ENCODE results near the gene LDB3.

DNA sequence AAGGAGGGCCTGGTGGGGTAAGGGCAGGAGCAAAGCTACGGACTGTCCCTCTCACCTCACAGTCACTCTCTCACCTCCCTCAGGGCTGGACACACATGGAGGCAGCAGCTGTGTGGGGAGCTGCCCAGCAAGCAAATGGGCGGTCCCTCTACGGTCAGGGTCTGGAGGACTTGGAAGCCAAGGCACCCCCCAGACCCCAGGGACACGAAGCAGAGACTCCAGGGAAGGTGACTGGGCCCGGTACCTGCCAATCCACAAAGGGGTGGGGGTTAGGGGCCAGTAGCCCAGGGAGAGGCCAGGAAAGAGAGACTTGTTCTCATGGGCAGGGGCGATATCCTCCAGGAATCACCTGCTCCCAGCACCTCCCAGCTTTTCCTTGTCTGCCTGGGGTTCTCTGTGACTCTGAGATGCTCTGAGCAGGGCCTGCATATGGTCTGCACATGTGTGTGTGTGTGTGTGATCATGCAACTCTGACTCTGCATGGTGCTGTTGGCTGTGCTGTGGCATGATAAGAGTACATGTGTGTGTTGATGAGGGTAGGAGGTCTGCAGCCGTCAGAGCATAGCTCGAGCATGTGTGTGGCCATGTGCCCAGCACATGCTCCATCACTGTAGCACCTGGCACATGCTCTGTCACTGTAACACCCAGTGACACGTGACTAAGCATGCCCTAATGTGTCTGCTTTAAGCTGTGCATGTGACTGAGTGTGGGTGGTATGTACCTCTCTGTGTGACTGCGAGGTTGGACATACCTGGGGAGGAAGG is 4.6 kb upstream of the LDB3 start:
- TF ChIP-seq, protein P1, sequence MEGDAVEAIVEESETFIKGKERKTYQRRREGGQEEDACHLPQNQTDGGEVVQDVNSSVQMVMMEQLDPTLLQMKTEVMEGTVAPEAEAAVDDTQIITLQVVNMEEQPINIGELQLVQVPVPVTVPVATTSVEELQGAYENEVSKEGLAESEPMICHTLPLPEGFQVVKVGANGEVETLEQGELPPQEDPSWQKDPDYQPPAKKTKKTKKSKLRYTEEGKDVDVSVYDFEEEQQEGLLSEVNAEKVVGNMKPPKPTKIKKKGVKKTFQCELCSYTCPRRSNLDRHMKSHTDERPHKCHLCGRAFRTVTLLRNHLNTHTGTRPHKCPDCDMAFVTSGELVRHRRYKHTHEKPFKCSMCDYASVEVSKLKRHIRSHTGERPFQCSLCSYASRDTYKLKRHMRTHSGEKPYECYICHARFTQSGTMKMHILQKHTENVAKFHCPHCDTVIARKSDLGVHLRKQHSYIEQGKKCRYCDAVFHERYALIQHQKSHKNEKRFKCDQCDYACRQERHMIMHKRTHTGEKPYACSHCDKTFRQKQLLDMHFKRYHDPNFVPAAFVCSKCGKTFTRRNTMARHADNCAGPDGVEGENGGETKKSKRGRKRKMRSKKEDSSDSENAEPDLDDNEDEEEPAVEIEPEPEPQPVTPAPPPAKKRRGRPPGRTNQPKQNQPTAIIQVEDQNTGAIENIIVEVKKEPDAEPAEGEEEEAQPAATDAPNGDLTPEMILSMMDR (tag by site-specific recombination; IDR thresholded peaks at IDR 0.05) = no peak
- TF ChIP-seq, protein P2, sequence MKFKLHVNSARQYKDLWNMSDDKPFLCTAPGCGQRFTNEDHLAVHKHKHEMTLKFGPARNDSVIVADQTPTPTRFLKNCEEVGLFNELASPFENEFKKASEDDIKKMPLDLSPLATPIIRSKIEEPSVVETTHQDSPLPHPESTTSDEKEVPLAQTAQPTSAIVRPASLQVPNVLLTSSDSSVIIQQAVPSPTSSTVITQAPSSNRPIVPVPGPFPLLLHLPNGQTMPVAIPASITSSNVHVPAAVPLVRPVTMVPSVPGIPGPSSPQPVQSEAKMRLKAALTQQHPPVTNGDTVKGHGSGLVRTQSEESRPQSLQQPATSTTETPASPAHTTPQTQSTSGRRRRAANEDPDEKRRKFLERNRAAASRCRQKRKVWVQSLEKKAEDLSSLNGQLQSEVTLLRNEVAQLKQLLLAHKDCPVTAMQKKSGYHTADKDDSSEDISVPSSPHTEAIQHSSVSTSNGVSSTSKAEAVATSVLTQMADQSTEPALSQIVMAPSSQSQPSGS (tag by site-specific recombination; IDR thresholded peaks at IDR 0.05; ENCODE audit: low read depth) = no peak
- TF ChIP-seq ZNF560 (tag by site-specific recombination; IDR thresholded peaks at IDR 0.05; ENCODE audit: borderline replicate concordance) = no peak
- TF ChIP-seq, protein P3, sequence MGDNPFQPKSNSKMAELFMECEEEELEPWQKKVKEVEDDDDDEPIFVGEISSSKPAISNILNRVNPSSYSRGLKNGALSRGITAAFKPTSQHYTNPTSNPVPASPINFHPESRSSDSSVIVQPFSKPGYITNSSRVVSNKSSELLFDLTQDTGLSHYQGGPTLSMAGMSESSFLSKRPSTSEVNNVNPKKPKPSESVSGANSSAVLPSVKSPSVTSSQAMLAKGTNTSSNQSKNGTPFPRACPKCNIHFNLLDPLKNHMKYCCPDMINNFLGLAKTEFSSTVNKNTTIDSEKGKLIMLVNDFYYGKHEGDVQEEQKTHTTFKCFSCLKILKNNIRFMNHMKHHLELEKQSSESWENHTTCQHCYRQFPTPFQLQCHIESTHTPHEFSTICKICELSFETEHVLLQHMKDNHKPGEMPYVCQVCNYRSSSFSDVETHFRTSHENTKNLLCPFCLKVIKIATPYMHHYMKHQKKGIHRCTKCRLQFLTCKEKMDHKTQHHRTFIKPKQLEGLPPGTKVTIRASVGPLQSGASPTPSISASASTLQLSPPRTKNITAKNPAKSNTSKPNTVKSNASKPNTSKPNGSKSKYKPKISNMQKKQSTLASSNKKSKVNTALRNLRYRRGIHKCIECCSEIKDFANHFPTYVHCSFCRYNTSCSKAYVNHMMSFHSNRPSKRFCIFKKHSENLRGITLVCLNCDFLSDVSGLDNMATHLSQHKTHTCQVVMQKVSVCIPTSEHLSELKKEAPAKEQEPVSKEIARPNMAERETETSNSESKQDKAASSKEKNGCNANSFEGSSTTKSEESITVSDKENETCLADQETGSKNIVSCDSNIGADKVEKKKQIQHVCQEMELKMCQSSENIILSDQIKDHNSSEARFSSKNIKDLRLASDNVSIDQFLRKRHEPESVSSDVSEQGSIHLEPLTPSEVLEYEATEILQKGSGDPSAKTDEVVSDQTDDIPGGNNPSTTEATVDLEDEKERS (tag by site-specific recombination; IDR thresholded peaks at IDR 0.05) = no peak
- TF ChIP-seq, protein P4, sequence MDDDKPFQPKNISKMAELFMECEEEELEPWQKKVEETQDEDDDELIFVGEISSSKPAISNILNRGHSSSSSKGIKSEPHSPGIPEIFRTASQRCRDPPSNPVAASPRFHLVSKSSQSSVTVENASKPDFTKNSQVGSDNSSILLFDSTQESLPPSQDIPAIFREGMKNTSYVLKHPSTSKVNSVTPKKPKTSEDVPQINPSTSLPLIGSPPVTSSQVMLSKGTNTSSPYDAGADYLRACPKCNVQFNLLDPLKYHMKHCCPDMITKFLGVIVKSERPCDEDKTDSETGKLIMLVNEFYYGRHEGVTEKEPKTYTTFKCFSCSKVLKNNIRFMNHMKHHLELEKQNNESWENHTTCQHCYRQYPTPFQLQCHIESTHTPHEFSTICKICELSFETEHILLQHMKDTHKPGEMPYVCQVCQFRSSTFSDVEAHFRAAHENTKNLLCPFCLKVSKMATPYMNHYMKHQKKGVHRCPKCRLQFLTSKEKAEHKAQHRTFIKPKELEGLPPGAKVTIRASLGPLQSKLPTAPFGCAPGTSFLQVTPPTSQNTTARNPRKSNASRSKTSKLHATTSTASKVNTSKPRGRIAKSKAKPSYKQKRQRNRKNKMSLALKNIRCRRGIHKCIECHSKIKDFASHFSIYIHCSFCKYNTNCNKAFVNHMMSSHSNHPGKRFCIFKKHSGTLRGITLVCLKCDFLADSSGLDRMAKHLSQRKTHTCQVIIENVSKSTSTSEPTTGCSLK (tag by site-specific recombination; IDR thresholded peaks at IDR 0.05) = no peak
- no peak for TF ChIP-seq ZBTB20 (tag by site-specific recombination; IDR thresholded peaks at IDR 0.05)
- no peak for TF ChIP-seq ZNF626 (tag by site-specific recombination; IDR thresholded peaks at IDR 0.05)
- TF ChIP-seq, protein P5, sequence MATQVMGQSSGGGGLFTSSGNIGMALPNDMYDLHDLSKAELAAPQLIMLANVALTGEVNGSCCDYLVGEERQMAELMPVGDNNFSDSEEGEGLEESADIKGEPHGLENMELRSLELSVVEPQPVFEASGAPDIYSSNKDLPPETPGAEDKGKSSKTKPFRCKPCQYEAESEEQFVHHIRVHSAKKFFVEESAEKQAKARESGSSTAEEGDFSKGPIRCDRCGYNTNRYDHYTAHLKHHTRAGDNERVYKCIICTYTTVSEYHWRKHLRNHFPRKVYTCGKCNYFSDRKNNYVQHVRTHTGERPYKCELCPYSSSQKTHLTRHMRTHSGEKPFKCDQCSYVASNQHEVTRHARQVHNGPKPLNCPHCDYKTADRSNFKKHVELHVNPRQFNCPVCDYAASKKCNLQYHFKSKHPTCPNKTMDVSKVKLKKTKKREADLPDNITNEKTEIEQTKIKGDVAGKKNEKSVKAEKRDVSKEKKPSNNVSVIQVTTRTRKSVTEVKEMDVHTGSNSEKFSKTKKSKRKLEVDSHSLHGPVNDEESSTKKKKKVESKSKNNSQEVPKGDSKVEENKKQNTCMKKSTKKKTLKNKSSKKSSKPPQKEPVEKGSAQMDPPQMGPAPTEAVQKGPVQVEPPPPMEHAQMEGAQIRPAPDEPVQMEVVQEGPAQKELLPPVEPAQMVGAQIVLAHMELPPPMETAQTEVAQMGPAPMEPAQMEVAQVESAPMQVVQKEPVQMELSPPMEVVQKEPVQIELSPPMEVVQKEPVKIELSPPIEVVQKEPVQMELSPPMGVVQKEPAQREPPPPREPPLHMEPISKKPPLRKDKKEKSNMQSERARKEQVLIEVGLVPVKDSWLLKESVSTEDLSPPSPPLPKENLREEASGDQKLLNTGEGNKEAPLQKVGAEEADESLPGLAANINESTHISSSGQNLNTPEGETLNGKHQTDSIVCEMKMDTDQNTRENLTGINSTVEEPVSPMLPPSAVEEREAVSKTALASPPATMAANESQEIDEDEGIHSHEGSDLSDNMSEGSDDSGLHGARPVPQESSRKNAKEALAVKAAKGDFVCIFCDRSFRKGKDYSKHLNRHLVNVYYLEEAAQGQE (tag by site-specific recombination; IDR thresholded peaks at IDR 0.05) = no peak
- TF ChIP-seq, protein P6, sequence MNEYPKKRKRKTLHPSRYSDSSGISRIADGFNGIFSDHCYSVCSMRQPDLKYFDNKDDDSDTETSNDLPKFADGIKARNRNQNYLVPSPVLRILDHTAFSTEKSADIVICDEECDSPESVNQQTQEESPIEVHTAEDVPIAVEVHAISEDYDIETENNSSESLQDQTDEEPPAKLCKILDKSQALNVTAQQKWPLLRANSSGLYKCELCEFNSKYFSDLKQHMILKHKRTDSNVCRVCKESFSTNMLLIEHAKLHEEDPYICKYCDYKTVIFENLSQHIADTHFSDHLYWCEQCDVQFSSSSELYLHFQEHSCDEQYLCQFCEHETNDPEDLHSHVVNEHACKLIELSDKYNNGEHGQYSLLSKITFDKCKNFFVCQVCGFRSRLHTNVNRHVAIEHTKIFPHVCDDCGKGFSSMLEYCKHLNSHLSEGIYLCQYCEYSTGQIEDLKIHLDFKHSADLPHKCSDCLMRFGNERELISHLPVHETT (tag by site-specific recombination; IDR thresholded peaks at IDR 0.05) = no peak
- TF ChIP-seq, protein P7, sequence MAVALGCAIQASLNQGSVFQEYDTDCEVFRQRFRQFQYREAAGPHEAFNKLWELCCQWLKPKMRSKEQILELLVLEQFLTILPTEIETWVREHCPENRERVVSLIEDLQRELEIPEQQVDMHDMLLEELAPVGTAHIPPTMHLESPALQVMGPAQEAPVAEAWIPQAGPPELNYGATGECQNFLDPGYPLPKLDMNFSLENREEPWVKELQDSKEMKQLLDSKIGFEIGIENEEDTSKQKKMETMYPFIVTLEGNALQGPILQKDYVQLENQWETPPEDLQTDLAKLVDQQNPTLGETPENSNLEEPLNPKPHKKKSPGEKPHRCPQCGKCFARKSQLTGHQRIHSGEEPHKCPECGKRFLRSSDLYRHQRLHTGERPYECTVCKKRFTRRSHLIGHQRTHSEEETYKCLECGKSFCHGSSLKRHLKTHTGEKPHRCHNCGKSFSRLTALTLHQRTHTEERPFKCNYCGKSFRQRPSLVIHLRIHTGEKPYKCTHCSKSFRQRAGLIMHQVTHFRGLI (tag by site-specific recombination; IDR thresholded peaks at IDR 0.05) = no peak
- TF ChIP-seq, protein P8, sequence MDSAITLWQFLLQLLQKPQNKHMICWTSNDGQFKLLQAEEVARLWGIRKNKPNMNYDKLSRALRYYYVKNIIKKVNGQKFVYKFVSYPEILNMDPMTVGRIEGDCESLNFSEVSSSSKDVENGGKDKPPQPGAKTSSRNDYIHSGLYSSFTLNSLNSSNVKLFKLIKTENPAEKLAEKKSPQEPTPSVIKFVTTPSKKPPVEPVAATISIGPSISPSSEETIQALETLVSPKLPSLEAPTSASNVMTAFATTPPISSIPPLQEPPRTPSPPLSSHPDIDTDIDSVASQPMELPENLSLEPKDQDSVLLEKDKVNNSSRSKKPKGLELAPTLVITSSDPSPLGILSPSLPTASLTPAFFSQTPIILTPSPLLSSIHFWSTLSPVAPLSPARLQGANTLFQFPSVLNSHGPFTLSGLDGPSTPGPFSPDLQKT (IDR thresholded peaks at IDR 0.05; ENCODE audit: borderline replicate concordance, low read depth, low read length) = no peak
- TF ChIP-seq ZNF654 (tag by site-specific recombination; IDR thresholded peaks at IDR 0.05; ENCODE audit: low read depth) = no peak
